ENCODE measurements around the gene CSF1R.

The CSF1R gene

DNA sequence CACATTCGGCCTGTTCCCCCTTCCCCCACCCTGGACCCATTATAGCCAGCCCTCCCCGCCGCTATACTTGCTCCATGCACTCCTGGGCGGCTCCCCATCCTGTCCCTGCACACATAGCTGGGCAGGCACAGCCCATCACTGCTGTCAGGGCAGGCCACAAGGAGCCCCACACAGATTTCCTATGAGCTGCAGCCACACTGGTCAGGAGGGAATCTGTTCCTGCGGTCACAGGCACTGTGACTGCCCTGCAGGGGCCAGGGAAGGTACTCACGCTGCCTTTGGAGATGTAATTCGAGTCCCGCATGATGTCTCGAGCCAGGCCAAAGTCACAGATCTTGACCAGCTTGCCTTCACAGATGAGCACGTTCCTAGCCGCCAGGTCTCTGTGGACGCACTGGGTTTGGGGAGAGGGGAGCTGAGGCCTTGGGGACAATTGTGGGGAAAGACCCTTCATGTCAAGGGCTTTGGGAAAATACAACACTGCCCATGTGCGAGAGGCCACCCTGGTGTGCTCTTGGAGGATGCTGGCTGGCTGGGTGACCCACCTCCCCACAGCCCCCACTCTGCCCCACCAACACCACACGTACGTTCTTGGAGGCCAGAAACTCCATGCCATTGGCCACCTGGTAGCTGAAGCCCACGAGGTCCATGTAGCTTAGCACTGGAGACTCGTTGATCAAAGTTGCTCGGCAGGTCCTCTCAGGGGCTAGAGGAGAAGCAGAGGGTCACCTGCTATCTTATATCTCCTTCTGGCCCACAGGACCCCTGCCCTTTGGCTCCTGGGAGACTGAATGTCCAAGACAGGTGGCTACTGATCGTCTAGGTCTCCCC is 34.5 kb upstream of the CSF1R start:
- no peak overlapping the region for H3K4me3 ChIP-seq (ENCODE audit: low read length)
- no peak for TF ChIP-seq CTCF (conservative IDR thresholded peaks at IDR 0.05; ENCODE audit: low read length)
- DNase-seq (ENCODE audit: low read depth) = no peak

DNA sequence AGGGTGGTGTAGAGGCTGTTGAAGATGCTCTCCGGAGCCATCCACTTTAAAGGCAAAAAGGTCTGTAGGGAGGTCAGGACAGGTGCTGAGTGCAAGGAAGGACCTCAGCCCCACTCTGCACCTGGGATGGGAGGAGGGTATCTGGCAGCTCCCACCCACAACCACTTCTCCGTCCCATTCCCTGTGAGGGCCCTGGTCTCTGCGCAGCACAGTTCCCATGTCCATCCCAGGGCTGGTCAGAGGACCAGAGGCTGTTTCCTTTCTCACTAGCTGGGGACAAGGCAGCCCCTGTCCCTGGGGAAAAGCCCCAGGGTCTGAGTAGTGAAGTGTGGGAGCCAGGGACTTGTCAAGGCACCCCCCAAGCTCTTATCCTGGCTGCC is 33.7 kb upstream of the CSF1R start:
- TF ChIP-seq CTCF (conservative IDR thresholded peaks at IDR 0.05; ENCODE audit: low read length) = no peak
- no peak for DNase-seq (ENCODE audit: low read depth)
- no peak overlapping the region for H3K4me3 ChIP-seq (ENCODE audit: low read length)

GRCh38 chr5:150119421-150120061 is 33.2 kb upstream of the CSF1R start:
- DNase-seq (ENCODE audit: low read depth) = no peak
- TF ChIP-seq CTCF (conservative IDR thresholded peaks at IDR 0.05; ENCODE audit: low read length) = no peak
- no peak overlapping the region for H3K4me3 ChIP-seq (ENCODE audit: low read length)

DNA sequence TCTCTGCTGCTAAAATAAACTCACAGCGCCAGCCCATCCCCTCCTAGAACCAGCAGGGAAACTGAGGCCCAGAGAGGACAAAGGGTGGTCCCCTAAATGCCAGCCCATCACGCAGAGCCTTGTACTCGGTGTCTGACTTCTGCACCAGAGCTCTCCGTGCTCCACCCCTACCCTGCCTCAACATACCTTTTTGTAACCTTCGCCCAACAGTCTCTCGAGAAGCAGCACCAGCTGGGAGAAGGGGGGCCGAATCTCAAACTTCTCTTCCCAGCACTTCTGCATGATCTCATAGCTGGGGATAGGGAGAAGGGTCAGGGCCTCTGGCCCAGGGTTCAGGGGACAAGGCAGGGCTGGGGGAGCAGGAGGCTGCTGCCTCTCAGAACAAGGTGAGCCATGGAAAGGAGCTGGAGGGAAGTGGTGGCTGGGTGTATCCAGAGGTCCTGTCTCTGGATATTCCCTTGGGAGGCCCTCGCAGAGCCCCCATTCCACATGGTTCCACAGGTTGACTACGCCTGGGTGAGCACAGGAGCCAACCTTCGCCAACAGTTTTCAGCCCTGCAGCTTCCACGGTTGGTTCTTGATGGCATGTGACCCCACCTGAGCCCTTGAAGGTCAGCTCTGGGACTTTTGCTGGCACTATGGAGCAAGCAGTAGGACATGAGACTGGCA is 32.3 kb upstream of the CSF1R start:
- no peak for TF ChIP-seq CTCF (conservative IDR thresholded peaks at IDR 0.05; ENCODE audit: low read length)
- DNase-seq (ENCODE audit: low read depth) = no peak
- no peak overlapping the region for H3K4me3 ChIP-seq (ENCODE audit: low read length)

- no peak for TF ChIP-seq CTCF (conservative IDR thresholded peaks at IDR 0.05; ENCODE audit: low read length)
- H3K4me3 ChIP-seq (ENCODE audit: low read length) = no peak overlapping the region
- DNase-seq (ENCODE audit: low read depth) = no peak
These were observed 31.7 kb upstream of the CSF1R start for GRCh38 chr5:150117945-150118560.

- TF ChIP-seq CTCF (conservative IDR thresholded peaks at IDR 0.05; ENCODE audit: low read length) = no peak
- no peak overlapping the region for H3K4me3 ChIP-seq (ENCODE audit: low read length)
- DNase-seq (ENCODE audit: low read depth) = no peak
These were observed 30.5 kb upstream of the CSF1R start for GRCh38 chr5:150116667-150117400.
